KMS-11 (cell line): ENCODE results near the gene AP2A2.

Experiments used
- H2AFZ ChIP-seq: fragments of 200-600 bp; sonication (generic); 2 replicates; pipeline ENCODE4 v1.6.1; 2016; ENCODE audit warnings: antibody characterized with exemption, mixed run types, low read depth
- H3K27ac ChIP-seq: fragments of 200-600 bp; sonication (generic); 2 replicates; pipeline ENCODE4 v1.6.1; 2016; ENCODE audit warnings: mild to moderate bottlenecking, mixed run types
- H3K27me3 ChIP-seq: fragments of 200-600 bp; sonication (generic); 2 replicates; pipeline ENCODE4 v1.6.1; 2017; ENCODE audit warnings: mild to moderate bottlenecking, low read depth, mixed run types, moderate library complexity; ENCODE audit not compliant: insufficient read depth
- H3K36me3 ChIP-seq: fragments of 200-600 bp; sonication (generic); 2 replicates; pipeline ENCODE4 v1.6.1; 2017; ENCODE audit warnings: mild to moderate bottlenecking, mixed run types; ENCODE audit not compliant: insufficient read depth
- H3K4me1 ChIP-seq: fragments of 200-600 bp; sonication (generic); 2 replicates; pipeline ENCODE4 v1.6.1; 2016; ENCODE audit warnings: mild to moderate bottlenecking, low read depth, mixed run types; ENCODE audit not compliant: poor library complexity, severe bottlenecking
- H3K4me2 ChIP-seq: fragments of 200-600 bp; sonication (generic); 2 replicates; pipeline ENCODE4 v1.7.0; 2016; ENCODE audit warnings: mild to moderate bottlenecking, mixed run types
- H3K4me3 ChIP-seq: fragments of 200-600 bp; sonication (generic); IDR thresholded peaks from 2 replicates; pipeline ENCODE4 v1.6.1; 2017; ENCODE audit warnings: low read depth, low read length, mixed read lengths; ENCODE audit not compliant: insufficient read depth
- H3K79me2 ChIP-seq: fragments of 200-600 bp; sonication (generic); 2 replicates; pipeline ENCODE4 v1.6.1; 2016; ENCODE audit warnings: low read depth, mixed run types; ENCODE audit not compliant: insufficient read depth
- H3K9ac ChIP-seq: fragments of 200-600 bp; sonication (generic); 2 replicates; pipeline ENCODE4 v1.6.1; 2016; ENCODE audit warnings: mild to moderate bottlenecking, mixed run types
- H4K20me1 ChIP-seq: fragments of 200-600 bp; sonication (generic); 2 replicates; pipeline ENCODE4 v1.6.1; 2016; ENCODE audit warnings: mild to moderate bottlenecking, mixed run types; ENCODE audit not compliant: insufficient read depth
- TF ChIP-seq, protein P1 (sequence below): fragments of 200-600 bp; sonication (generic); conservative IDR thresholded peaks from 2 replicates; pipeline ENCODE4 v1.6.1; 2017; ENCODE audit warnings: low read depth, mild to moderate bottlenecking, antibody characterized with exemption, low read length, moderate library complexity, mixed read lengths

The AP2A2 gene

GRCh38 chr11:907668-908067, 18.0 kb upstream of the AP2A2 start:
- H3K9ac ChIP-seq: no peak overlapping the region
- TF ChIP-seq, protein P1, sequence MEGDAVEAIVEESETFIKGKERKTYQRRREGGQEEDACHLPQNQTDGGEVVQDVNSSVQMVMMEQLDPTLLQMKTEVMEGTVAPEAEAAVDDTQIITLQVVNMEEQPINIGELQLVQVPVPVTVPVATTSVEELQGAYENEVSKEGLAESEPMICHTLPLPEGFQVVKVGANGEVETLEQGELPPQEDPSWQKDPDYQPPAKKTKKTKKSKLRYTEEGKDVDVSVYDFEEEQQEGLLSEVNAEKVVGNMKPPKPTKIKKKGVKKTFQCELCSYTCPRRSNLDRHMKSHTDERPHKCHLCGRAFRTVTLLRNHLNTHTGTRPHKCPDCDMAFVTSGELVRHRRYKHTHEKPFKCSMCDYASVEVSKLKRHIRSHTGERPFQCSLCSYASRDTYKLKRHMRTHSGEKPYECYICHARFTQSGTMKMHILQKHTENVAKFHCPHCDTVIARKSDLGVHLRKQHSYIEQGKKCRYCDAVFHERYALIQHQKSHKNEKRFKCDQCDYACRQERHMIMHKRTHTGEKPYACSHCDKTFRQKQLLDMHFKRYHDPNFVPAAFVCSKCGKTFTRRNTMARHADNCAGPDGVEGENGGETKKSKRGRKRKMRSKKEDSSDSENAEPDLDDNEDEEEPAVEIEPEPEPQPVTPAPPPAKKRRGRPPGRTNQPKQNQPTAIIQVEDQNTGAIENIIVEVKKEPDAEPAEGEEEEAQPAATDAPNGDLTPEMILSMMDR: no peak
- H3K4me3 ChIP-seq: no peak overlapping the region
- H4K20me1 ChIP-seq: no peaks in the 10 kb centered on the region
- H3K27me3 ChIP-seq: no peaks in the 10 kb centered on the region
- peaks cover 20% of the 10 kb centered on the region for H3K79me2 ChIP-seq
- no peaks in the 10 kb centered on the region; the same call in 1 of the 2 replicates for H3K36me3 ChIP-seq
- H3K4me2 ChIP-seq: peak overlapping the region; percentile 48; the same call in 1 of the 2 replicates
- H3K27ac ChIP-seq: no peak overlapping the region; the same call in 1 of the 2 replicates
- H2AFZ ChIP-seq: no peak overlapping the region
- H3K4me1 ChIP-seq: peaks cover 32% of the 10 kb centered on the region

- Histone ChIP-seq H3K79me2 (peaks cover 20% of the 10 kb centered on the region), H2AFZ (no peak overlapping the region), H3K36me3 (no peaks in the 10 kb centered on the region; the same call in 1 of the 2 replicates), H3K27ac (no peak overlapping the region), H3K4me1 (peaks cover 32% of the 10 kb centered on the region), H3K4me3 (no peak overlapping the region), H3K4me2 (peak overlapping the region; percentile 48; the same call in 1 of the 2 replicates), H4K20me1 (no peaks in the 10 kb centered on the region), H3K9ac (no peak overlapping the region), H3K27me3 (no peaks in the 10 kb centered on the region)
- TF ChIP-seq, protein P1: no peak
Observed at GRCh38 chr11:908273-908672, 17.4 kb upstream of the AP2A2 start.

DNA sequence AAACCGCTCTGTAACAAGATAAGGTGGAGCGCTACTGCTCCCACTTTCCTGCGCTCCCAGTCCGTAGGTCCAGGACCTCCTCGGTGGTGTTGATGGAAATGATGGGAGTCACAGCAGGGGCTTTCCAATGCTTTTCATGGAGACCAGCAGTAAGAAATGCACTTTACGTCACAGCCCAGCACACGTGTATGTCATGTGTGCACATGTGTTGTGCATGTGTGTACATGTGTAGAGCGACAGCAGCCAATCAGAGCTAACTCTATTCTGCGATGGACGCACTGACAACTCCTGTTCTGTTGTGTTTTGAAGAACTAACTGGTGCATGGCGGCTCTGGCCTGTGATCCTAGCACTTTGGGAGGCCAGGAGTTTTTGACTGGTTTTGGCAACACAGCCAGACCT, 16.3 kb upstream of the AP2A2 start:
- no peak overlapping the region for H3K27ac ChIP-seq
- no peaks in the 10 kb centered on the region for H3K27me3 ChIP-seq

DNA sequence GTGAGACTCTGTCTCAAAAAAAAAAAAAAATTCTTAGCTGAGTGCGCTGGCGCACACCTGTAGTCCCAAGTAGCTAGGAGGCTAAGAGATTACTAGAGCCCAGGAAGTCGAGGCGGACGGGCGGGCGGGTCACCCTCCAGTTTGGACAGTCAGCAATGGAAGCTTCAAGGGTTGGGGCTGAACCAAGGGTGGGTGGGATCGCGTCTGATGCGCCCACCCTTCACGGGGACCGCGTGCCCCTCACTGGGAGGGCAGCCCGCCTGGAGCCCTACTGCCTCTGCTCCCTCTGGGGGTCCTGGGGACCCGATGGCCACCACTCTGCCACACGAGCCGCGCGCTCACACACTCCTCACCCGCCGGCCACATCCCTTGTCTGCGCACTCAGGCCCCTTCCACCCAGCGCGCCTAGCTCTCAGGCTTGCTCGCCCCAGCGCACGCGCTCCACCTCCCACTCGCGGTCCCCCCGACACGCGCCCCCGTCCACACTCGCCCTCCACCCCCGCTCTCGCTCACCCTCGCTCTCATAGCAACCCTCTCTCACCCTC, 15.6 kb upstream of the AP2A2 start:
- peaks cover 32% of the 10 kb centered on the region for H3K4me1 ChIP-seq
- no peaks in the 10 kb centered on the region for H3K27me3 ChIP-seq
- peak overlapping the region; percentile 58; the same call in 1 of the 2 replicates for H3K9ac ChIP-seq
- H3K79me2 ChIP-seq: peaks cover 20% of the 10 kb centered on the region
- TF ChIP-seq, protein P1: no peak
- no peak overlapping the region for H3K4me3 ChIP-seq
- peak overlapping the region; percentile 66 for H3K4me2 ChIP-seq
- H2AFZ ChIP-seq: peak overlapping the region; percentile 82
- H3K36me3 ChIP-seq: no peaks in the 10 kb centered on the region
- H4K20me1 ChIP-seq: no peaks in the 10 kb centered on the region
- no peak overlapping the region for H3K27ac ChIP-seq

More for the DNA sequence above, 16.3 kb upstream of the AP2A2 start:
- Histone ChIP-seq H3K4me3 (no peak overlapping the region), H3K4me2 (peak overlapping the region; percentile 66), H3K36me3 (no peaks in the 10 kb centered on the region), H4K20me1 (no peaks in the 10 kb centered on the region), H2AFZ (no peak overlapping the region), H3K9ac (no peak overlapping the region), H3K79me2 (peaks cover 20% of the 10 kb centered on the region), H3K4me1 (peaks cover 32% of the 10 kb centered on the region)
- TF ChIP-seq, protein P1: no peak
